OCI-LY1 (cell line): ENCODE data around the gene MORC3.

Source experiments
- H2AFZ ChIP-seq: fragments of 200-600 bp; sonication (generic), shearing (Covaris generic); 2 replicates; pipeline ENCODE4 v1.6.0; 2014; ENCODE audit warnings: antibody characterized with exemption, mild to moderate bottlenecking, low read length
- H3F3A ChIP-seq: fragments of 200-600 bp; sonication (generic), shearing (Covaris generic); 2 replicates; pipeline ENCODE4 v1.6.0; 2014; ENCODE audit warnings: mild to moderate bottlenecking, antibody characterized with exemption, low read length, moderate library complexity; ENCODE audit not compliant: insufficient read depth
- H3K27ac ChIP-seq: fragments of 200-600 bp; sonication (generic); 2 replicates; pipeline ENCODE4 v1.5.1; 2014; ENCODE audit warnings: low read length, mixed run types, mild to moderate bottlenecking, low read depth; ENCODE audit not compliant: poor library complexity, severe bottlenecking
- H3K27me3 ChIP-seq: fragments of 200-600 bp; sonication (generic); 2 replicates; pipeline ENCODE4 v1.6.0; 2014; ENCODE audit warnings: antibody characterized with exemption, mild to moderate bottlenecking, low read length, moderate library complexity; ENCODE audit not compliant: insufficient read depth
- H3K36me3 ChIP-seq: fragments of 200-600 bp; sonication (generic); 2 replicates; pipeline ENCODE4 v1.6.1; 2014; ENCODE audit warnings: mild to moderate bottlenecking, antibody characterized with exemption, low read length, moderate library complexity, mixed read lengths; ENCODE audit not compliant: insufficient read depth
- H3K4me1 ChIP-seq: fragments of 200-600 bp; sonication (generic); 2 replicates; pipeline ENCODE4 v1.5.1; 2014; ENCODE audit warnings: mild to moderate bottlenecking, low read length, moderate library complexity; ENCODE audit not compliant: insufficient read depth, severe bottlenecking
- H3K4me2 ChIP-seq: fragments of 200-600 bp; sonication (generic), shearing (Covaris generic); 2 replicates; pipeline ENCODE4 v1.6.1; 2014; ENCODE audit warnings: low read length
- H3K4me3 ChIP-seq: fragments of 200-600 bp; sonication (generic); 2 replicates; pipeline ENCODE4 v1.5.1; 2014; ENCODE audit warnings: low read length, low read depth, mild to moderate bottlenecking, mixed read lengths; ENCODE audit not compliant: poor library complexity, severe bottlenecking
- H3K79me2 ChIP-seq: fragments of 200-600 bp; shearing (Covaris generic); 2 replicates; pipeline ENCODE4 v1.6.1; 2016; ENCODE audit warnings: mixed run types, low read length, mixed read lengths; ENCODE audit not compliant: insufficient read depth
- H3K9ac ChIP-seq: fragments of 200-600 bp; sonication (generic), shearing (Covaris generic); 2 replicates; pipeline ENCODE4 v1.6.1; 2014; ENCODE audit warnings: mild to moderate bottlenecking, low read length, mixed read lengths
- H3K9me2 ChIP-seq: fragments of 200-600 bp; sonication (generic), shearing (Covaris generic); 2 replicates; pipeline ENCODE4 v1.6.1; 2014; ENCODE audit warnings: low read depth, mild to moderate bottlenecking, low read length, mixed read lengths
- H3K9me3 ChIP-seq: fragments of 200-600 bp; shearing (Covaris generic); 2 replicates; pipeline ENCODE4 v1.6.1; 2014; ENCODE audit warnings: low read length, mixed read lengths
- H4K20me1 ChIP-seq: fragments of 200-600 bp; sonication (generic), shearing (Covaris generic); 2 replicates; pipeline ENCODE4 v1.6.0; 2016; ENCODE audit warnings: mild to moderate bottlenecking, low read length; ENCODE audit not compliant: insufficient read depth
- CTCF ChIP-seq: fragments of 200-600 bp; sonication (generic), shearing (Covaris generic); IDR thresholded peaks from 2 replicates; pipeline ENCODE4 v1.5.1; 2017; ENCODE audit warnings: mild to moderate bottlenecking, antibody characterized with exemption, low read length, moderate library complexity, mixed read lengths
- EZH2 ChIP-seq: fragments of 200-600 bp; sonication (generic), shearing (Covaris generic); IDR thresholded peaks from 2 replicates; pipeline ENCODE4 v1.8.0; 2017; ENCODE audit warnings: borderline replicate concordance, mixed run types, mild to moderate bottlenecking, antibody characterized with exemption, low read length, moderate library complexity, mixed read lengths

Gene MORC3

GRCh38 chr21:36425286-36425685 is 105.3 kb downstream of the MORC3 start:
- Histone ChIP-seq H3K9me3 (no peaks in the 10 kb centered on the region), H3K9ac (no peak overlapping the region), H3F3A (no peaks in the 10 kb centered on the region), H3K4me2 (no peak overlapping the region), H2AFZ (no peak overlapping the region), H3K79me2 (no peaks in the 10 kb centered on the region), H3K36me3 (no peaks in the 10 kb centered on the region), H3K27ac (no peak overlapping the region), H4K20me1 (no peaks in the 10 kb centered on the region), H3K27me3 (no peaks in the 10 kb centered on the region), H3K4me1 (no peaks in the 10 kb centered on the region), H3K4me3 (no peak overlapping the region), H3K9me2 (no peaks in the 10 kb centered on the region)
- TF ChIP-seq CTCF (no peak), EZH2 (no peak)
